Trophoblast cell (in vitro differentiated cells and primary cell): ENCODE results near the gene CLVS2.

ENCODE experiments used
- DNase-seq, 2 donors: peaks; one replicate each; pipeline ENCODE4 v3.0.0-alpha.2; 2016
- H2AFZ ChIP-seq: 2 replicates; pipeline ENCODE4 v1.6.1; 2013; ENCODE audit warnings: low read length, moderate library complexity, mild to moderate bottlenecking; ENCODE audit not compliant: insufficient read depth, poor library complexity
- H2AK5ac ChIP-seq: 2 replicates; pipeline ENCODE4 v1.6.1; 2013; ENCODE audit warnings: mild to moderate bottlenecking, low read length
- H2BK120ac ChIP-seq: 2 replicates; pipeline ENCODE4 v1.6.1; 2013; ENCODE audit warnings: low read length, mild to moderate bottlenecking, moderate library complexity; ENCODE audit not compliant: insufficient read depth, poor library complexity
- H2BK12ac ChIP-seq: 2 replicates; pipeline ENCODE4 v1.6.1; 2013; ENCODE audit warnings: mild to moderate bottlenecking, low read length, moderate library complexity
- H2BK5ac ChIP-seq: 2 replicates; pipeline ENCODE4 v1.6.1; 2013; ENCODE audit warnings: low read length, low read depth, moderate library complexity, mild to moderate bottlenecking; ENCODE audit not compliant: poor library complexity
- H3K14ac ChIP-seq: 2 replicates; pipeline ENCODE4 v1.6.1; 2013; ENCODE audit warnings: mild to moderate bottlenecking, low read length
- H3K18ac ChIP-seq: 2 replicates; pipeline ENCODE4 v1.6.1; 2013; ENCODE audit warnings: mild to moderate bottlenecking, low read length
- H3K23ac ChIP-seq: 2 replicates; pipeline ENCODE4 v1.6.1; 2013; ENCODE audit warnings: low read length
- H3K27ac ChIP-seq: 2 replicates; pipeline ENCODE4 v1.5.1; 2013; ENCODE audit warnings: low read depth, mild to moderate bottlenecking, inconsistent platforms, low read length, moderate library complexity
- H3K27me3 ChIP-seq: 2 replicates; pipeline ENCODE4 v1.6.1; 2013; ENCODE audit warnings: inconsistent platforms, mild to moderate bottlenecking, low read length, moderate library complexity; ENCODE audit not compliant: insufficient read depth
- H3K36me3 ChIP-seq, 2 experiments: 1 replicate in 1 of 2; 2 replicates in 1 of 2; pipeline ENCODE4 v1.6.1; 2013; ENCODE audit warnings: low read length in 2 of 2, mild to moderate bottlenecking in 2 of 2, moderate library complexity in 1 of 2; ENCODE audit not compliant: insufficient read depth in 2 of 2, control insufficient read depth in 1 of 2
- H3K4ac ChIP-seq: 2 replicates; pipeline ENCODE4 v1.6.1; 2013; ENCODE audit warnings: low read depth, mild to moderate bottlenecking, low read length, moderate library complexity
- H3K4me1 ChIP-seq, 2 experiments: 1 replicate in 1 of 2; 2 replicates in 1 of 2; pipeline ENCODE4 v1.6.1; 2013; ENCODE audit warnings: low read length in 2 of 2, mild to moderate bottlenecking in 2 of 2, moderate library complexity in 1 of 2; ENCODE audit not compliant: insufficient read depth in 2 of 2, control insufficient read depth in 1 of 2
- H3K4me2 ChIP-seq: 2 replicates; pipeline ENCODE4 v1.6.1; 2013; ENCODE audit warnings: inconsistent platforms, mild to moderate bottlenecking, low read length, moderate library complexity
- H3K4me3 ChIP-seq: 2 replicates; pipeline ENCODE4 v1.5.1; 2013; ENCODE audit warnings: mild to moderate bottlenecking, low read depth, low read length, inconsistent platforms
- H3K79me1 ChIP-seq: one replicate; pipeline ENCODE4 v1.6.1; 2013; ENCODE audit warnings: low read length
- H3K79me2 ChIP-seq: 2 replicates; pipeline ENCODE4 v1.6.1; 2013; ENCODE audit warnings: low read length, mild to moderate bottlenecking; ENCODE audit not compliant: control insufficient read depth, insufficient read depth, poor library complexity
- H3K9ac ChIP-seq: 2 replicates; pipeline ENCODE4 v1.6.1; 2013; ENCODE audit warnings: mild to moderate bottlenecking, low read length
- H3K9me3 ChIP-seq: 2 replicates; pipeline ENCODE4 v1.6.1; 2013; ENCODE audit warnings: low read depth, mild to moderate bottlenecking, control low read depth, inconsistent platforms, low read length; ENCODE audit not compliant: insufficient read depth
- H4K12ac ChIP-seq: 2 replicates; pipeline ENCODE4 v1.6.1; 2013; ENCODE audit warnings: low read depth, mild to moderate bottlenecking, low read length, moderate library complexity
- H4K8ac ChIP-seq: 2 replicates; pipeline ENCODE4 v1.6.1; 2013; ENCODE audit warnings: low read depth, mild to moderate bottlenecking, low read length, moderate library complexity
- H4K91ac ChIP-seq: one replicate; pipeline ENCODE4 v1.6.1; 2013; ENCODE audit warnings: low read depth, mild to moderate bottlenecking, low read length, moderate library complexity
- WGBS: extraction: QIAGEN DNeasy Blood & Tissue Kit; methylation state at CpG from one replicate; pipeline ENCODE4 v1.1.7; 2013; ENCODE audit warnings: missing lambda C conversion rate; ENCODE audit not compliant: insufficient read length, insufficient coverage; ENCODE audit errors: extremely low coverage; 5-methylcytosine and 5-hydroxymethylcytosine counted together

The CLVS2 gene

DNA sequence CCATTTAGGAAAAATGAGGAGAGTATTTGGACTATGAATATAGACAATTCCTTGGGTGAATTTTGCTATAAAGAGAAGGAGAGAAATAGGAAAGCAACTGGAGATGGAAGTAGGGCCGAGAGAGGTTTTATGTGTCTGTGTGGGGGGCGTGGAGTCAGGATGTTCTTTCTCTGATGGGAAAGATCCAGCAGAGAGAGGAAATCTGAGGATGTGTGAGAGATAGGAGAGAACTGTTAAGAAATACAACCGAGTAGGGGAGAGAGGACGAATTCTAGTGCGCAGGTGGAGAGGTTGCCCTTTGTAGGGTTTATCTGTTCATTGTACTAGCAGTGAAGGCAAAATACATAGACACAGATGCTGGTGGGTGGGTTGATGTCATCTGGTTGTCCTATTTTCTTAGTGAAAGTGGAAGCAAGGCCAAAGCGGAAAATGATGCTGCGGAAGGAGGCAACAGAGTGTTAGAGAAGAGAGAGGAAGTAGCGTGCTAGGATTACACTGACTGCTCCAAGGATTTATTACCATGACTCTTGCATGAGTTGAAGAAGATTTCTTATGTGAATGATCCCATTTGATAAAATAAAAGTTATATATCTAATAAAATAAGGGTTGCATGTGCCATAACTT is 57.7 kb downstream of the CLVS2 start:
- no peaks in the 10 kb centered on the region for H3K27me3 ChIP-seq
- H3K9ac ChIP-seq = no peak overlapping the region
- H3K4me2 ChIP-seq = no peak overlapping the region
- H3K36me3 ChIP-seq = no peaks in the 10 kb centered on the region
- H4K8ac ChIP-seq = no peak overlapping the region
- no peak overlapping the region for H2AK5ac ChIP-seq
- H2BK120ac ChIP-seq = no peak overlapping the region
- no peak overlapping the region for H4K91ac ChIP-seq
- no peaks in the 10 kb centered on the region for H3K4me1 ChIP-seq
- no peak overlapping the region for H2BK12ac ChIP-seq
- no peak overlapping the region for H3K27ac ChIP-seq
- H3K79me2 ChIP-seq = no peaks in the 10 kb centered on the region
- H3K79me1 ChIP-seq = no peaks in the 10 kb centered on the region
- DNase-seq = no peak
- no peaks in the 10 kb centered on the region for H3K9me3 ChIP-seq
- H3K18ac ChIP-seq = no peak overlapping the region
- WGBS = no CpG with 5 or more reads among the region's 8 CpGs
- no peak overlapping the region for H3K23ac ChIP-seq
- H3K4me3 ChIP-seq = no peak overlapping the region
- H2BK5ac ChIP-seq = no peak overlapping the region
- H2AFZ ChIP-seq = no peak overlapping the region
- H3K14ac ChIP-seq = no peak overlapping the region
- no peak overlapping the region for H3K4ac ChIP-seq
- H4K12ac ChIP-seq = no peak overlapping the region

DNA sequence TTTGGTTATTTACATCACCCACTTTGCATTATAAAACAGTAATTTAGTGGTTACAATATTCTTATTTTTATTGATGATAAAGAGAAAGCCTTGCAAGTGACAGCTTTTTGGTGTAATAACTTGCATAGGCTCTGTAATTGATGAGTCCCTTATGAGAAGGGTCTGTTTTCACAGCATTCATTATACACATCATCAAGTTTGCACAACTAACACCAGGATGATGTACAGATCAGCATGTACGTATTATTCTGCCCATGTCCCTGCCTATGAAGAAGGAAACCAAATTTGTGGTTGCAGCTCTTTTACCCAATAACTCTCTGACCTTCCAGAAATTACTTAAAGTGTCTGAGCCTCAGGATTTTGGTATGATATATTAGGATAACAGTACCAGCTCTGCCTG is 59.2 kb downstream of the CLVS2 start:
- DNase-seq = no peak
- Histone ChIP-seq H3K4me3 (no peak overlapping the region), H3K18ac (no peak overlapping the region), H4K91ac (no peak overlapping the region), H3K23ac (no peak overlapping the region), H3K9ac (no peak overlapping the region), H3K4ac (no peak overlapping the region), H3K79me2 (no peaks in the 10 kb centered on the region), H3K9me3 (no peaks in the 10 kb centered on the region), H3K4me2 (no peak overlapping the region), H2BK120ac (no peak overlapping the region), H4K8ac (no peak overlapping the region), H2AFZ (no peak overlapping the region), H2AK5ac (no peak overlapping the region), H3K27ac (no peak overlapping the region), H3K14ac (no peak overlapping the region), H3K27me3 (no peaks in the 10 kb centered on the region), H4K12ac (no peak overlapping the region), H2BK12ac (no peak overlapping the region), H2BK5ac (no peak overlapping the region), H3K4me1 (no peaks in the 10 kb centered on the region), H3K79me1 (no peaks in the 10 kb centered on the region), H3K36me3 (no peaks in the 10 kb centered on the region)
- no CpG with 5 or more reads among the region's 1 CpG for WGBS

DNA sequence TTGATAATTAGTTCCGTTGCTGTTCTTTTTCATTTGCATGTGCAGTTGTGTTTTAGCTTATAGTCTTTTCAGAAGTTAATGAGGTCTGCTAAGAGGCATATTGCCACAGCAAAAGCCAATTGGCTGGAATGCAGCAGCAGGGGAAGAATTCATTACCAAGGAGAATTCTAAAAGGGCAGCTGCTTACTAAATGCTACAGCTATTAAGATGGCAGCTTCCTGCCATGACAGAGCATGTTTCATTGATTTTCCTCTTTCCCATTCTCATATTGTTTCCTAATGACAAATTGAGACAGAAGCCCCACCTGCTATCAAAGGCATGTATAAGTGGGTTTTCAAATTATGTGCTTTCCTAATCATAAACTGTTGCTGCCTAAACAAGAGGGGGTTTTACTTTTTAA is 66.6 kb downstream of the CLVS2 start:
- no peak overlapping the region for H2BK120ac ChIP-seq
- no peak overlapping the region for H3K4me2 ChIP-seq
- H2BK5ac ChIP-seq = no peak overlapping the region
- H2BK12ac ChIP-seq = no peak overlapping the region
- H3K79me1 ChIP-seq = no peaks in the 10 kb centered on the region
- H3K4me1 ChIP-seq = no peaks in the 10 kb centered on the region
- H3K79me2 ChIP-seq = no peaks in the 10 kb centered on the region
- no peak overlapping the region for H4K12ac ChIP-seq
- no peak overlapping the region for H3K18ac ChIP-seq
- DNase-seq = no peak
- no CpG with 5 or more reads among the region's 1 CpG for WGBS
- H3K4ac ChIP-seq = no peak overlapping the region
- H4K91ac ChIP-seq = no peak overlapping the region
- no peak overlapping the region for H2AFZ ChIP-seq
- no peak overlapping the region for H4K8ac ChIP-seq
- H3K27ac ChIP-seq = no peak overlapping the region
- H3K36me3 ChIP-seq = no peaks in the 10 kb centered on the region
- no peak overlapping the region for H3K14ac ChIP-seq
- no peak overlapping the region for H3K4me3 ChIP-seq
- no peak overlapping the region for H2AK5ac ChIP-seq
- no peaks in the 10 kb centered on the region for H3K9me3 ChIP-seq
- no peak overlapping the region for H3K23ac ChIP-seq
- H3K9ac ChIP-seq = no peak overlapping the region
- no peaks in the 10 kb centered on the region for H3K27me3 ChIP-seq

DNA sequence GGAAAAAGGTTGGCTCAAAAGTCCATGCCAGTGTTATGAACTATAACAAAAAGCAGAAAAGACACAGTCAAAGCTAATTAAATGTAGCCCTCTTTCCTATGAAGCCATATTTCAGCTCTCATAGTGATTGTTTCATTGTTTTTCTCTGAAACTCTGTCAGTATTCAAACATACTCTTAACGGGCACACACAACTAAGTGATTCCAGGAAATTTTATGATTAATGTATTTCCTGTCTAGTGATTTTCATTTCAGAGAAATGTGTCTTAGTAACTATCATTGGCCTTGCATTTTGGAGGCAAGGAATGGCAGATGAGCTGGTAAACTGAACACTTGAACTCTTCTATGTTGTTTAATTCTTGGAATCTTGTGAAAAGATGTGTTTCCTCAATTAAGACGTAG is 68.0 kb downstream of the CLVS2 start:
- H3K4ac ChIP-seq = no peak overlapping the region

More for the DNA sequence above, 68.0 kb downstream of the CLVS2 start:
- Histone ChIP-seq H4K8ac (no peak overlapping the region), H3K27me3 (no peaks in the 10 kb centered on the region), H3K23ac (no peak overlapping the region), H2BK5ac (no peak overlapping the region), H3K9me3 (no peaks in the 10 kb centered on the region), H3K9ac (no peak overlapping the region), H3K36me3 (no peaks in the 10 kb centered on the region), H2BK12ac (no peak overlapping the region), H3K79me2 (no peaks in the 10 kb centered on the region), H4K12ac (no peak overlapping the region), H2AK5ac (no peak overlapping the region), H2AFZ (no peak overlapping the region), H3K4me3 (no peak overlapping the region), H3K27ac (no peak overlapping the region), H3K79me1 (no peaks in the 10 kb centered on the region), H3K4me2 (no peak overlapping the region), H3K14ac (no peak overlapping the region), H4K91ac (no peak overlapping the region), H2BK120ac (no peak overlapping the region), H3K4me1 (no peaks in the 10 kb centered on the region), H3K18ac (no peak overlapping the region)
- DNase-seq = no peak
- no CpG with 5 or more reads among the region's 2 CpGs for WGBS
